ENCODE measurements around the gene CELF3. TPM values are rescaled to one million over a fixed set of nuclear protein-coding genes. Genes with fewer than 3 reads are reported as not detected.
"Not testable (repeated sequence)": the region's sequence is repeated elsewhere in the genome, so short reads cannot be mapped to it uniquely, and the experiment has no call there.

The CELF3 gene
- total RNA-seq, 1 donor from 2014 or later: not detected

GRCh38 chr1:151756291-151756690 is 39.7 kb upstream of the CELF3 start:
- DNase-seq (ENCODE audit: low read depth): no peak
- H3K27me3 ChIP-seq (ENCODE audit: control insufficient read depth, insufficient read depth, low read length): no peaks in the 10 kb centered on the region
- no peak for TF ChIP-seq CTCF (IDR thresholded peaks at IDR 0.05; ENCODE audit: insufficient read depth, low read length, poor library complexity, severe bottlenecking)

GRCh38 chr1:151741516-151741915 is 24.9 kb upstream of the CELF3 start:
- Histone ChIP-seq H3K36me3 (ENCODE audit: control insufficient read depth, insufficient read depth, low read length) (no peaks in the 10 kb centered on the region), H3K4me3 (ENCODE audit: low read depth, low read length) (no peak overlapping the region), H3K27me3 (ENCODE audit: control insufficient read depth, insufficient read depth, low read length) (no peaks in the 10 kb centered on the region)
- no peak for DNase-seq (ENCODE audit: low read depth)
- TF ChIP-seq CTCF (IDR thresholded peaks at IDR 0.05; ENCODE audit: insufficient read depth, low read length, poor library complexity, severe bottlenecking): no peak

More at GRCh38 chr1:151756291-151756690, 39.7 kb upstream of the CELF3 start:
- H3K4me3 ChIP-seq (ENCODE audit: low read depth, low read length): no peak overlapping the region
- no peaks in the 10 kb centered on the region for H3K36me3 ChIP-seq (ENCODE audit: control insufficient read depth, insufficient read depth, low read length)

GRCh38 chr1:151739590-151740355 is 23.2 kb upstream of the CELF3 start:
- no peak for DNase-seq (ENCODE audit: low read depth)
- Histone ChIP-seq H3K27me3 (ENCODE audit: control insufficient read depth, insufficient read depth, low read length) (no peaks in the 10 kb centered on the region), H3K4me3 (ENCODE audit: low read depth, low read length) (no peak overlapping the region), H3K36me3 (ENCODE audit: control insufficient read depth, insufficient read depth, low read length) (no peaks in the 10 kb centered on the region)
- no peak for TF ChIP-seq CTCF (IDR thresholded peaks at IDR 0.05; ENCODE audit: insufficient read depth, low read length, poor library complexity, severe bottlenecking)

- H3K4me3 ChIP-seq (ENCODE audit: low read depth, low read length): no peak overlapping the region
- no peak for TF ChIP-seq CTCF (IDR thresholded peaks at IDR 0.05; ENCODE audit: insufficient read depth, low read length, poor library complexity, severe bottlenecking)
- no peaks in the 10 kb centered on the region for H3K36me3 ChIP-seq (ENCODE audit: control insufficient read depth, insufficient read depth, low read length)
- DNase-seq (ENCODE audit: low read depth): no peak
- H3K27me3 ChIP-seq (ENCODE audit: control insufficient read depth, insufficient read depth, low read length): no peaks in the 10 kb centered on the region
These were observed 20.9 kb upstream of the CELF3 start for GRCh38 chr1:151737479-151737878.

GRCh38 chr1:151737026-151737425 is 20.4 kb upstream of the CELF3 start:
- Histone ChIP-seq H3K36me3 (ENCODE audit: control insufficient read depth, insufficient read depth, low read length) (no peaks in the 10 kb centered on the region), H3K27me3 (ENCODE audit: control insufficient read depth, insufficient read depth, low read length) (no peaks in the 10 kb centered on the region), H3K4me3 (ENCODE audit: low read depth, low read length) (no peak overlapping the region)
- no peak for DNase-seq (ENCODE audit: low read depth)
- TF ChIP-seq CTCF (IDR thresholded peaks at IDR 0.05; ENCODE audit: insufficient read depth, low read length, poor library complexity, severe bottlenecking): no peak

GRCh38 chr1:151733995-151734394 is 17.4 kb upstream of the CELF3 start:
- not testable (repeated sequence) for H3K4me3 ChIP-seq (ENCODE audit: low read depth, low read length); DNase-seq (ENCODE audit: low read depth); H3K27me3 ChIP-seq (ENCODE audit: control insufficient read depth, insufficient read depth, low read length); H3K36me3 ChIP-seq (ENCODE audit: control insufficient read depth, insufficient read depth, low read length)

All from kidney epithelial cell (primary cell).